SH-SY5Y (cell line): ENCODE data around the gene ZNF362.

Experiments used
- GATA2 ChIP-seq: IDR thresholded peaks from 2 replicates; pipeline ENCODE4 v1.6.1; 2011; ENCODE audit warnings: mild to moderate bottlenecking, low read depth, low read length
- GATA3 ChIP-seq: IDR thresholded peaks from 2 replicates; pipeline ENCODE4 v1.6.1; 2011; ENCODE audit warnings: low read depth, mild to moderate bottlenecking, low read length, moderate library complexity

DNA sequence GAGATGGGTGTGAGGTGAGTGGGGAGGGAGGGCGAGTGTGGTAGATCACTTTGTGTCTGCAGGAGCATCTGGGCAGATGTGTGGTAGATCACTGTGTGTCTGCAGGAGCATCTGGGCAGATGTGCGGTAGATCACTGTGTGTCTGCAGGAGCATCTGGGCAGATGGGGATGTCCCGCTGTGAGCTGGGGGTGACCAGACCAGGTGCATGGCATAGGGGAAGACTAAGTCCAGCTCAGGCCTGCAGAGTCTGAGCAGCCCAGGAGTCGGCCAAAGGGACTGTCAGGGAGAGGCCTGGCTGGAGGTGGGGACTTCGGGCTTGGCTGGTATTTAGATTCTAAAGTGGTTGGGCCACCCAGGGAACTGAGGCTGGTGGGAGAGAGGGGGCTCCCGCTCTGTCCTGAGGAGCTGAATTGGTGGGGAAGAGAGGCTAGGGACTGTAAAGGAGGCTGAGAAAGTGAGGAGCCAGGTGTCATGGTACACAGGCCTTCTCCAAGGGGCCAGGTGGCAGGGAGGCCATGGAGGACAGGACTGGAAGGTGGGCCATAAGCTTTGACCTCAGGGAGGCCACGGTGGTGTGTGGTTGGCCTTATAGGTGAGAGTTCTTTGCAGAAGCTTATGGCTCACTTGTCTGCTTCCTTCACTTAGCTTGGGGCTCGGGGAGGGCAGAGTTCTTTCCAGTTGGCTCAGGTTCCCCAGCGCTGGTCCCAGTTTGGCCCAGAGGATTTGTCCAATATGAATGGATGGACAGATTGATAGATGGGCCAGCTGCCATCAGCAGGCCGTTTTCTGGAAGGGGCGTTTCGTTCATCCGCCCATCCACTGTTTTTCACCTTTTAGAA is 15.6 kb downstream of the ZNF362 start:
- no peak for TF ChIP-seq GATA3
- no peak for TF ChIP-seq GATA2
